GM06990 (cell line): Measurements from ENCODE around the gene TBC1D10A.
"Not testable (repeated sequence)": the region's sequence is repeated elsewhere in the genome, so short reads cannot be mapped to it uniquely, and the experiment has no call there.

Experiments used
- DNase-seq: peaks from one replicate; pipeline ENCODE4 v3.0.0-alpha.2; 2011; ENCODE audit not compliant: insufficient read length; ENCODE audit errors: extremely low read depth
- H3K27me3 ChIP-seq: replicated peaks from 2 replicates; pipeline ENCODE4 v1.6.0; 2011; ENCODE audit warnings: low read length; ENCODE audit not compliant: control insufficient read depth, insufficient read depth
- H3K36me3 ChIP-seq: 2 replicates; pipeline ENCODE4 v1.5.1; 2011; ENCODE audit warnings: low read length; ENCODE audit not compliant: control insufficient read depth, insufficient read depth
- H3K4me3 ChIP-seq: replicated peaks from 2 replicates; pipeline ENCODE4 v1.5.1; 2011; ENCODE audit warnings: low read depth, mild to moderate bottlenecking, control low read depth, low read length
- TF ChIP-seq, protein P1 (sequence below): IDR thresholded peaks from 2 replicates; pipeline ENCODE4 v1.5.1; 2011; ENCODE audit warnings: low read length, control low read depth, mild to moderate bottlenecking, inconsistent platforms; ENCODE audit not compliant: insufficient read depth, poor library complexity, severe bottlenecking

Gene TBC1D10A

DNA sequence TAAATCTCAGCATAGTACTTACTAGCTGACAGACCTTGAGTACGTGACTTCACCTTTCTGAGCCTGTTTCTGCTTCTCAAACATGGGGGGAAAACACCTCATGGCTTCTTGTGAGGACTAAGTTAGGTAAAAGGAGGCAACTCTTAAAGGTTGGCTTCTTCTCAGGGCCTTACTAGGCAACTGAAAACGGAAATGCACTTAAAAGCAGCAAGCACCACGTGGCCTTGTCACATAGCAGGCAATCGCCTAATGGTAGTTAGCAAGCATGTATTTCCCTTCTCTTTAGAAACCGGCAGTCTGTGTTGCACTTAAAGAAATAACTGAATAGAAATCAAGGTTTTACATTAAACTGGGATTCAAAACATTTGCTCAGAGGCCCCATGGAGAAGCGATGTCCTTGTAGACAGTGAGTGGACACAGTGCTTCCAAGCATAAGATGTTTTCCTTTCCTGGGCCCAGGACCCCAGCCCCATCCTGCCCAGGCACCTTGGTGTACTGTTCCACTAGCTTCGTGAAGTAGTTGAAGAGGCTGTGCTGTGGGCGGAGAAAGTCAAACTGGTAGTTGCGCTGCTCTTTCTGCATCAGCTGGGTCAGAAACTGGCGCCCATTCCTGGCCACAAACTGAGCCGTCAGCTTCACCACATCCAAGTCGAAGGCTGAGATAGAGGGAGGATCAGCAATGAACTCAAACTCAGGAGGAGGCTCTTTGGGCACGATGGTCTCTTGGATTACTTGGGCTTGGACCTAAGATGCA lies 17.9 kb upstream of the TBC1D10A start:
- H3K4me3 ChIP-seq, result no peak overlapping the region
- no peak for DNase-seq
- H3K27me3 ChIP-seq, result no peaks in the 10 kb centered on the region
- peaks cover 63% of the 10 kb centered on the region for H3K36me3 ChIP-seq
- TF ChIP-seq, protein P1, sequence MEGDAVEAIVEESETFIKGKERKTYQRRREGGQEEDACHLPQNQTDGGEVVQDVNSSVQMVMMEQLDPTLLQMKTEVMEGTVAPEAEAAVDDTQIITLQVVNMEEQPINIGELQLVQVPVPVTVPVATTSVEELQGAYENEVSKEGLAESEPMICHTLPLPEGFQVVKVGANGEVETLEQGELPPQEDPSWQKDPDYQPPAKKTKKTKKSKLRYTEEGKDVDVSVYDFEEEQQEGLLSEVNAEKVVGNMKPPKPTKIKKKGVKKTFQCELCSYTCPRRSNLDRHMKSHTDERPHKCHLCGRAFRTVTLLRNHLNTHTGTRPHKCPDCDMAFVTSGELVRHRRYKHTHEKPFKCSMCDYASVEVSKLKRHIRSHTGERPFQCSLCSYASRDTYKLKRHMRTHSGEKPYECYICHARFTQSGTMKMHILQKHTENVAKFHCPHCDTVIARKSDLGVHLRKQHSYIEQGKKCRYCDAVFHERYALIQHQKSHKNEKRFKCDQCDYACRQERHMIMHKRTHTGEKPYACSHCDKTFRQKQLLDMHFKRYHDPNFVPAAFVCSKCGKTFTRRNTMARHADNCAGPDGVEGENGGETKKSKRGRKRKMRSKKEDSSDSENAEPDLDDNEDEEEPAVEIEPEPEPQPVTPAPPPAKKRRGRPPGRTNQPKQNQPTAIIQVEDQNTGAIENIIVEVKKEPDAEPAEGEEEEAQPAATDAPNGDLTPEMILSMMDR, result no peak

DNA sequence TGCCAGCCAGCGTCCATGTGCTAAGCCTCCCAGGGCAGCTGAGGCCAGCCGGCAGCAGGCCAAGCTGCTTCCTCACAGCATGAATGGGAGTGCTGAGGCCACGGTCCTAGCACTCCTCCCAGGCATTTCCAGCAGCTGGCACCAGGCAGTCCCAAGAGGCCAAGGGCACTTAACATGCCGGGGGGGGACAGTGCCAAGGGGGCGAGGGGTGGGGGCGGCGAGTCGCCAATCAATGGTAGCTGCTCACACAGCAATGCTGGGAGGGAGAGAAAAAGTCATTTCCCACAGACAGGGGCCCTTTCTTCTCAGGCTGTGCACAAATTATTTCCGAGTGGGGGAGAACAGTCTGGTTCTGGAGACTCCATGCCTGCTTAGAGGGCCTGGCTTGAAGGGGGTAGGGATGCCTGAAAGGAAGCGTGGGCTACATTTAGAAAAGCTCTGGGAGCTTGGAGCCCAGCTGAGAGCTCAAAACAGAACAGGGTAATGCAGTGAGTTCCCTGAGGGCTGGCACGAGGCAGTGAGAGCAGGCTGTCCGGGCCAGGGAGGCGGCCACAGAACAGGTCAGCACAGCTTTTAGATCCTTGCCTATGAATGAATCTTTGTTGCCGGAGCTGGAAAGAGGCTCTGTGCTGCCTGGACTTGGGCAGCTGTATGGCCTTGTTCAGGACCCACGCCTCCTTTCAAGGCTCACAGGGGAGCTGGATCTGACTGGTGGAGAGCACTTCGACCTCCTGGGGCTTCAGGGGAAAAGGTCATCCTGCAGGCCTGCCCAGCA lies 14.4 kb upstream of the TBC1D10A start:
- no peak for DNase-seq
- no peak overlapping the region for H3K4me3 ChIP-seq
- peaks cover 81% of the 10 kb centered on the region for H3K36me3 ChIP-seq
- no peaks in the 10 kb centered on the region for H3K27me3 ChIP-seq
- TF ChIP-seq, protein P1, result no peak

DNA sequence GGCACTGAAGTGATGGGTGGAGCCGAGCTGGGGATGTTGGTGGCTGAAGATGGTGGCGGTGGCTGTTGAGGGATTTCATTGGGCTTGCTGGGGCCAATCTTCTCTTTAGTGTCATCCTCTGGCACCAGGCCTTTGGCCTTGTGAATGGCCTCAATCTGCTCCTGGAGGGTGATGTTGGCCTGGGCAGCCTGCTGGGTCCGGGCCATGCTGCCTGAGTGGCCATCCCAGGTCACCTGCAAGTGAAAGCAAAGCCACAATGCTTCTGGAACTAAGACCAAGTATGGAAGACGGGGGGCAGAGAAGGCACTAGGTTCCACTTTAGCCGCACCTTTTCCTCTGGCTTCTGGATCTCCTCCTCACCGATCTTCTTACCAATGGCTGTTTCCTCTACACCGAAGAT lies 12.1 kb upstream of the TBC1D10A start:
- H3K27me3 ChIP-seq, result no peaks in the 10 kb centered on the region
- TF ChIP-seq, protein P1, result no peak
- peaks cover 77% of the 10 kb centered on the region for H3K36me3 ChIP-seq
- no peak overlapping the region for H3K4me3 ChIP-seq
- DNase-seq, result no peak

DNA sequence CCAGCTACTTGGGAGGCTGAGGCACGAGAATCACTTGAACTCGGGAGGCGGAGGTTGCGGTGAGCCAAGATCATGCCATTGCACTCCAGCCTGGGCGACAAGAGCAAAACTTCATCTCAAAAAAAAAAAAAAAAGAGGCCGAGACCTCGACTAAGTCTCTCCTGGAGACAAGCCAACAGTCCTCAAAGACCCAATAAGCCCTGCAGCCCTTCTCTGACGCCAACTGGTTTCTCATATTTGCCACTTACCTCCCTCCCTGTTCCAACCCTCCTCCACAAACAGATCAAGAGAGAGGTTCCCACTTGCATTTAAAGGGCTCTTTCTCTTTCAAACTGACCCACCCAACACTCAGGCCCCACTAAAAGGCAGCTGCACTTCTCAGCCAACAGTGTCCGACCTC lies 11.6 kb upstream of the TBC1D10A start:
- DNase-seq, H3K27me3 ChIP-seq, H3K4me3 ChIP-seq: not testable (repeated sequence)
- peaks cover 76% of the 10 kb centered on the region for H3K36me3 ChIP-seq

DNA sequence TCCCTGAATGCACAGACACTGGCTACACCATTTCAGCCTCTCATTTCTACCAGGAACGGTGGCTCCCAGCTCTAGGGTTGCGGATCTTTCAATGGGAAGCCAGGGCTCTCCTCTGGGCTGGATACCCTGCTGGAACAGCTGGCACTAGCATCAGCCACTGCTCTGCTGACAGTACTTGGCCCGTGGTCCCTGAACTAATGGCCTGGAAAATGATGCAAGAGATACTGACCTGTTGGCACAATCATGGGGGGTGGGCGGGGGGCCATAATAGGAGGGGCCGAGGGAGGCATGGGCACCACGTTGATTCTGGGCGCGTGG lies 10.7 kb upstream of the TBC1D10A start:
- no peak for DNase-seq
- TF ChIP-seq, protein P1, result no peak
- no peak overlapping the region for H3K4me3 ChIP-seq
- peaks cover 74% of the 10 kb centered on the region for H3K36me3 ChIP-seq
- H3K27me3 ChIP-seq, result no peaks in the 10 kb centered on the region

DNA sequence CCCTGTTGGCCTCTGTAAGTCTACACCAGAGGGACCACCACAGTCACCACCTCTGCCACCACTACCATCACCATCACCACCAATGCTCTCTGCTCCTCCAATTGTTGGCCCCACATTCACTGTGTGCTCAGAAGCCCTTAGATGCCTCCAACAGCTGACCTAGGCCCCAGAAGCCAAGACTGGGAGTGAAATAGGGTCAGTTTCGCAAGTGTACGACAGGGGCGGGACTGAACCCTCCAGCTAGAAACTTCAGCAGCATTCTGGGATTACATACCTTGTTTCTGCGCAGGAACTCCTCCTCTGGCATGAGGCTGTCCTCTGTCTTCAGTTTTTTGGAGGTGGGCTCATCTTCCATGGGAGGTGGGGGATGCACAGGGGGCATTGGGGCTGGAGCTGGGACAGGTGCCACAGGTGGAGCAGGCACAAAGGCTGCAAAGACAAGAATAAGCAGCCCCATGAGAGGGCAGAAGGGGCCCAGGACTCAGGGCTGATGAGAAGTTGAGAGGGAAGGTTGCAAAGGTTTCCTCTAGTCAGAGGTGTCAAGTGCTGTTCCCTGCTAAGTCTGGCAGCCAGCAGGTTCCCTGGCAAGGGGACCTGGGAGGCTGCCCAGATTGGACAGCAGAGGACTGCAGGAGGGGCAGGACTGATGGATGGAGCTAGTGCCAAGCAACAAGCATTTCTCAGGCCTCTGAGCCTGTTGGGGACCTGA lies 10.2 kb upstream of the TBC1D10A start:
- no peaks in the 10 kb centered on the region for H3K27me3 ChIP-seq
- H3K4me3 ChIP-seq, result no peak overlapping the region
- TF ChIP-seq, protein P1, result no peak
- no peak for DNase-seq
- H3K36me3 ChIP-seq, result peaks cover 71% of the 10 kb centered on the region
